IMR-90 (cell line): ENCODE measurements around the gene RABGEF1. TPM values are rescaled to one million over a fixed set of nuclear protein-coding genes. Genes with fewer than 3 reads are reported as not detected.
"Not testable (repeated sequence)": the region's sequence is repeated elsewhere in the genome, so short reads cannot be mapped to it uniquely, and the experiment has no call there.

Experiments used
- ATAC-seq: fragments of 200-7000 bp; cut with Tn5 transposase; 2 replicates; pipeline ENCODE4 v1.9.1; 2020; ENCODE audit warnings: low read depth, mild to moderate bottlenecking, moderate library complexity
- BruUV-seq: library from RNA; stranded (reverse); fragments of 400-500 nt; replicated peaks from 2 replicates; lab custom pipeline; 2021; lab: Mats Ljungman, UMichigan
- CTCF ChIA-PET: fragments of 300-600 bp; formaldehyde crosslinking; extraction: SDS; loops from one replicate; lab custom pipeline; 2021; ENCODE audit warnings: antibody characterized with exemption; lab: Yijun Ruan, JAX
- POLR2A ChIA-PET: fragments of 300-600 bp; sonication (Branson Sonifier 250); formaldehyde crosslinking; loops from one replicate; lab custom pipeline; 2022; ENCODE audit warnings: antibody characterized with exemption; ENCODE audit not compliant: unreplicated experiment; lab: Charles Lee
- DNase-seq: peaks from one replicate; pipeline ENCODE4 v3.0.0; 2013
- H2AFZ ChIP-seq: replicated peaks from 2 replicates; pipeline ENCODE3; 2013; ENCODE audit warnings: low read length, mild to moderate bottlenecking; ENCODE audit not compliant: poor library complexity
- H2AK5ac ChIP-seq: 2 replicates; pipeline ENCODE4 v1.6.1; 2013; ENCODE audit warnings: low read depth, low read length, inconsistent platforms
- H2AK9ac ChIP-seq: replicated peaks from 2 replicates; pipeline ENCODE3; 2013; ENCODE audit warnings: mild to moderate bottlenecking, low read depth, low read length, moderate library complexity; ENCODE audit not compliant: poor library complexity
- H2BK120ac ChIP-seq: 2 replicates; pipeline ENCODE4 v1.6.1; 2013; ENCODE audit warnings: low read depth, low read length, inconsistent platforms
- H2BK15ac ChIP-seq: 3 replicates; pipeline ENCODE4 v1.6.1; 2013; ENCODE audit warnings: low read depth, low read length, inconsistent platforms
- H2BK20ac ChIP-seq: 2 replicates; pipeline ENCODE4 v1.6.1; 2013; ENCODE audit warnings: low read depth, mild to moderate bottlenecking, inconsistent platforms, low read length, moderate library complexity
- H2BK5ac ChIP-seq: 2 replicates; pipeline ENCODE4 v1.6.1; 2013; ENCODE audit warnings: mild to moderate bottlenecking, low read depth, low read length, inconsistent platforms; ENCODE audit not compliant: poor library complexity, severe bottlenecking
- H3K14ac ChIP-seq: replicated peaks from 2 replicates; pipeline ENCODE4 v1.6.1; 2013; ENCODE audit warnings: low read depth, low read length, inconsistent platforms
- H3K18ac ChIP-seq: 2 replicates; pipeline ENCODE4 v1.6.1; 2013; ENCODE audit warnings: low read depth, low read length, control low read depth
- H3K23ac ChIP-seq: 2 replicates; pipeline ENCODE4 v1.6.1; 2013; ENCODE audit warnings: low read depth, low read length, inconsistent platforms
- H3K27ac ChIP-seq: 2 replicates; pipeline ENCODE4 v1.5.1; 2013; ENCODE audit warnings: mild to moderate bottlenecking, control low read depth, low read length; ENCODE audit not compliant: insufficient read depth
- H3K27me3 ChIP-seq: 2 replicates; pipeline ENCODE4 v1.6.1; 2013; ENCODE audit warnings: low read length; ENCODE audit not compliant: control insufficient read depth, insufficient read depth
- H3K36me3 ChIP-seq: 2 replicates; pipeline ENCODE4 v1.6.1; 2013; ENCODE audit warnings: low read length, mixed read lengths; ENCODE audit not compliant: control insufficient read depth, insufficient read depth
- H3K4ac ChIP-seq: 2 replicates; pipeline ENCODE4 v1.6.1; 2013; ENCODE audit warnings: low read depth, low read length, inconsistent platforms
- H3K4me1 ChIP-seq: 2 replicates; pipeline ENCODE4 v1.6.1; 2013; ENCODE audit warnings: low read length, mixed read lengths; ENCODE audit not compliant: control insufficient read depth, insufficient read depth
- H3K4me2 ChIP-seq: 2 replicates; pipeline ENCODE4 v1.6.1; 2013; ENCODE audit warnings: low read depth, mild to moderate bottlenecking, control low read depth, low read length, moderate library complexity
- H3K4me3 ChIP-seq: 2 replicates; pipeline ENCODE4 v1.5.1; 2013; ENCODE audit warnings: low read depth, mild to moderate bottlenecking, control low read depth, low read length, moderate library complexity; ENCODE audit not compliant: insufficient read depth
- H3K56ac ChIP-seq: 2 replicates; pipeline ENCODE4 v1.6.1; 2013; ENCODE audit warnings: low read length, inconsistent platforms; ENCODE audit not compliant: insufficient read depth; ENCODE audit errors: extremely low read depth
- H3K79me1 ChIP-seq, 2 experiments: 2 replicates each; pipeline ENCODE4 v1.6.1; 2013; ENCODE audit warnings: low read length in 2 of 2, inconsistent platforms in 1 of 2, low read depth in 1 of 2
- H3K9ac ChIP-seq: 2 replicates; pipeline ENCODE4 v1.6.1; 2013; ENCODE audit warnings: low read depth, low read length, control low read depth
- H3K9me1 ChIP-seq: 2 replicates; pipeline ENCODE4 v1.6.1; 2013; ENCODE audit warnings: low read length, inconsistent platforms; ENCODE audit not compliant: insufficient read depth
- H3K9me3 ChIP-seq: 2 replicates; pipeline ENCODE4 v1.6.1; 2013; ENCODE audit warnings: low read length; ENCODE audit not compliant: control insufficient read depth, insufficient read depth
- H4K20me1 ChIP-seq: 2 replicates; pipeline ENCODE4 v1.6.1; 2013; ENCODE audit warnings: low read length, inconsistent platforms; ENCODE audit not compliant: insufficient read depth
- H4K5ac ChIP-seq: 2 replicates; pipeline ENCODE4 v1.6.1; 2013; ENCODE audit warnings: mild to moderate bottlenecking, low read depth, low read length, control low read depth
- H4K8ac ChIP-seq, 2 experiments: 2 replicates each; pipeline ENCODE4 v1.6.1; 2013; ENCODE audit warnings: low read depth in 2 of 2, low read length in 2 of 2, control low read depth in 1 of 2, inconsistent platforms in 1 of 2
- H4K91ac ChIP-seq: 2 replicates; pipeline ENCODE4 v1.6.1; 2013; ENCODE audit warnings: low read depth, low read length, inconsistent platforms; ENCODE audit not compliant: insufficient read depth
- WGBS, 2 experiments: methylation state at CpG; one replicate each; pipeline versions ENCODE4 v1.1.5 to v1.1.7; 2013; ENCODE audit warnings: missing lambda C conversion rate in 2 of 2; ENCODE audit not compliant: insufficient read length in 1 of 2; ENCODE audit errors: extremely low coverage in 2 of 2; 5-methylcytosine and 5-hydroxymethylcytosine counted together
- dilution Hi-C: fragments of 300-500 bp; cut with HindIII; formaldehyde crosslinking; loops from one replicate; pipeline ENCODE4 v1.14.3; 2018; ENCODE audit warnings: low sequenced_read_pairs; ENCODE audit not compliant: unreplicated experiment
- in situ Hi-C: fragments of 300-500 bp; cut with MboI; formaldehyde crosslinking; loops from 3 replicates; pipeline ENCODE4 v1.14.3; 2019; ENCODE audit warnings: low sequenced_read_pairs, inconsistent platforms, mixed read lengths
- intact Hi-C: fragments of 100-400 bp; cut with micrococcal nuclease; formaldehyde crosslinking; loops from 2 replicates; pipeline ENCODE4 v1.10.0; 2022
- polyA plus RNA-seq, 3 experiments: library from polyadenylated mRNA; depleted of rRNA; stranded (reverse); fragments of >200 nt; gene quantifications; 2 replicates each; pipeline ENCODE4 v1.2.3, GENCODE V29; 2012; ENCODE audit warnings: low replicate concordance in 1 of 3
- total RNA-seq: library from RNA; depleted of rRNA; stranded (reverse); fragments of >200 nt; gene quantifications from 2 replicates; pipeline ENCODE4 v1.2.3, GENCODE V29; 2012

Gene RABGEF1
- total and polyA plus RNA-seq, 2 of the 4 experiments (the other 2 are of a cell fraction) = 34.9 to 56.6 TPM

DNA sequence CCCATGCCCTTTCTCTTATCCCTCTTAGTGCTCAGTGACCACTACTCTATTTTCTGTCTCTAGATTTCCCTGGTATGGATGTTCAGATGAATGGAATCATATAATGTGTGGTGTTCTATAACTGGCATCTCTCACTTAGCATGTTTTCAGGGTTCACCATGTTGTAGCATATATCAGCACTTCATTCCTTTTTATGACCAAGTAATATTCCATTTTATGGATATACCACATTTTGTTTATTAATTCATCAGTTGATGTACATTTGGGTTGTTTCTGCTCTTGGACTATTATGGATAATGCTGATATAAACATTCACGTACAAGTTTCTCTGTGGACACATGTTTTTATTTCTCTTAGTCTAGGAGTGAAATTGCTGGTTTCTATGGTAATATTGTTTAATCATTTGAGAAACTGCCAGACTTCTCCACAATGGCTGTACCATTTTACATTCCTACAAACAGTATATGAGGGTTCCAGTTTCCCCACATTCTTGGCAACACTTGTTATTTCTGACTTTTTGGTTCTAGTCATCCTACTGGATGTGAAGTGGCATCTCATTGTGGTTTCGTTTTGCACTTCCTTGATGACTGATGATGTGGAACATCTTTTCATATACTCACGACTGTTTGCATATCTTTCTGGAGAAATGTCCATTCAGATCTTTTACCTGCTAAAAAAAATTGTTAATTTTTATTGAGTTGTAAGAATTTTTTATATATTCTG lies 23.3 kb downstream of the RABGEF1 start:
- H3K27me3 ChIP-seq, BruUV-seq, dilution Hi-C loops, H2BK15ac ChIP-seq, H3K4me2 ChIP-seq, H3K4me3 ChIP-seq, ATAC-seq, CTCF ChIA-PET, H2BK5ac ChIP-seq, H3K4ac ChIP-seq, H2BK20ac ChIP-seq, in situ Hi-C loops, intact Hi-C loops, POLR2A ChIA-PET, H3K18ac ChIP-seq, H3K9me3 ChIP-seq, H2AFZ ChIP-seq, H3K4me1 ChIP-seq, H2AK5ac ChIP-seq, H2BK120ac ChIP-seq, H4K91ac ChIP-seq, H3K36me3 ChIP-seq, H3K9ac ChIP-seq, H2AK9ac ChIP-seq, H3K23ac ChIP-seq, H3K56ac ChIP-seq, H3K14ac ChIP-seq, H4K8ac ChIP-seq, H4K5ac ChIP-seq, H3K27ac ChIP-seq: not testable (repeated sequence)
- no CpG with 5 or more reads among the region's 3 CpGs for WGBS, 2 experiments
- peak; percentile 74 for DNase-seq
- Histone ChIP-seq H4K20me1 (peaks cover 84% of the 10 kb centered on the region), H3K79me1 (peaks cover 34 to 81% of the 10 kb centered on the region in 2 experiments), H3K9me1 (peaks cover 15% of the 10 kb centered on the region)

- H4K5ac ChIP-seq, dilution Hi-C loops, H2AK9ac ChIP-seq, H3K9me3 ChIP-seq, H3K18ac ChIP-seq, POLR2A ChIA-PET, H3K23ac ChIP-seq, H3K4me2 ChIP-seq, DNase-seq, H3K36me3 ChIP-seq, H2AK5ac ChIP-seq, H2BK120ac ChIP-seq, H3K4me1 ChIP-seq, H3K4me3 ChIP-seq, H2AFZ ChIP-seq, H3K4ac ChIP-seq, H3K56ac ChIP-seq, ATAC-seq, H2BK5ac ChIP-seq, H4K91ac ChIP-seq, BruUV-seq, H2BK15ac ChIP-seq, CTCF ChIA-PET, H3K9ac ChIP-seq, H3K27me3 ChIP-seq, H2BK20ac ChIP-seq, in situ Hi-C loops, H4K8ac ChIP-seq, H3K14ac ChIP-seq, H3K27ac ChIP-seq, intact Hi-C loops: not testable (repeated sequence)
- no CpG with 5 or more reads among the region's 1 CpG for WGBS, 2 experiments
- Histone ChIP-seq H4K20me1 (peaks cover 84% of the 10 kb centered on the region), H3K79me1 (peaks cover 27 to 80% of the 10 kb centered on the region in 2 experiments), H3K9me1 (peaks cover 12% of the 10 kb centered on the region)
Observed at GRCh38 chr7:66764905-66765304, 24.4 kb downstream of the RABGEF1 start.
